HL-60 (cell line): ENCODE measurements around the gene TMED8.

Source experiments
- CTCF ChIP-seq: IDR thresholded peaks from one replicate; pipeline ENCODE4 v1.5.1; 2011; ENCODE audit warnings: low read length, control low read depth, inconsistent platforms; ENCODE audit not compliant: insufficient read depth
- GABPA ChIP-seq: IDR thresholded peaks from 2 replicates; pipeline ENCODE4 v1.6.1; 2012; ENCODE audit warnings: low read depth
- POLR2AphosphoS5 ChIP-seq: IDR thresholded peaks from 2 replicates; pipeline ENCODE4 v1.6.1; 2012; ENCODE audit warnings: low read depth
- SPI1 ChIP-seq: IDR thresholded peaks from 2 replicates; pipeline ENCODE4 v1.6.1; 2012; ENCODE audit warnings: low read depth, mild to moderate bottlenecking, borderline replicate concordance
- TF ChIP-seq, protein P1 (sequence below): IDR thresholded peaks from 2 replicates; pipeline ENCODE4 v1.6.1; 2012; ENCODE audit warnings: low read depth; ENCODE audit not compliant: insufficient replicate concordance

DNA sequence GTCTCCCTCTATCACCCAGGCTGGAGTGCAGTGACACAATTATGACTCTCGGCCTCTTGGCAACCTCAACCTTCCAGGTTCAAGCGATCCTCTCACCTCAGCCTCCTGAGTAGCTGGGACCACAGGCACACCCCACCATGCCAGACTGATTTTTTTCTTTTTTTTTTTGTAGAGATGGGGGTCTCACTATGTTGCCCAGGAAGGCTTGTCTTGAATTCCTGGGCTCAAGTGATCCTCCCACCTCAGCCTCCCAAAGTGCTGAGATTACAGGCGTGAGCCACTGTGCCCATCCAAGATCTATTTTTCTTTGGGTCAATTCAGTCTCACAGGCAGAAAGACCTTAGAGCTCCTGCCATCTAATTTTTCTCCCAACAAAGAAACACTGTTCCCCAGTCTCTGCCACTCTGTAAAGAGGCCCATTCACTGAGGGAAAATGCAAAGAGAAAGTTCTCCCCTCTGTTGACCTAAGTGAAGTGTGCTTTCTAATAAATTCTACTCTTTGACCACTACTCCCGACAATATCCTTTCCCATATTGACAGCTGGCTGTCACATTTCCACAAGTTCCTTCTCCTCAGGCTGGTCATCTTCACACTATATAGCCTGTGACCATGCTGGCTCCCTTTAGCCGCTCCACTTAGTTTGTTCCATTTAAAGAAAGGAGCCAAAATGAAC is 23.3 kb downstream of the TMED8 start:
- no peak for TF ChIP-seq CTCF
- TF ChIP-seq POLR2AphosphoS5, result no peak
- TF ChIP-seq, protein P1, sequence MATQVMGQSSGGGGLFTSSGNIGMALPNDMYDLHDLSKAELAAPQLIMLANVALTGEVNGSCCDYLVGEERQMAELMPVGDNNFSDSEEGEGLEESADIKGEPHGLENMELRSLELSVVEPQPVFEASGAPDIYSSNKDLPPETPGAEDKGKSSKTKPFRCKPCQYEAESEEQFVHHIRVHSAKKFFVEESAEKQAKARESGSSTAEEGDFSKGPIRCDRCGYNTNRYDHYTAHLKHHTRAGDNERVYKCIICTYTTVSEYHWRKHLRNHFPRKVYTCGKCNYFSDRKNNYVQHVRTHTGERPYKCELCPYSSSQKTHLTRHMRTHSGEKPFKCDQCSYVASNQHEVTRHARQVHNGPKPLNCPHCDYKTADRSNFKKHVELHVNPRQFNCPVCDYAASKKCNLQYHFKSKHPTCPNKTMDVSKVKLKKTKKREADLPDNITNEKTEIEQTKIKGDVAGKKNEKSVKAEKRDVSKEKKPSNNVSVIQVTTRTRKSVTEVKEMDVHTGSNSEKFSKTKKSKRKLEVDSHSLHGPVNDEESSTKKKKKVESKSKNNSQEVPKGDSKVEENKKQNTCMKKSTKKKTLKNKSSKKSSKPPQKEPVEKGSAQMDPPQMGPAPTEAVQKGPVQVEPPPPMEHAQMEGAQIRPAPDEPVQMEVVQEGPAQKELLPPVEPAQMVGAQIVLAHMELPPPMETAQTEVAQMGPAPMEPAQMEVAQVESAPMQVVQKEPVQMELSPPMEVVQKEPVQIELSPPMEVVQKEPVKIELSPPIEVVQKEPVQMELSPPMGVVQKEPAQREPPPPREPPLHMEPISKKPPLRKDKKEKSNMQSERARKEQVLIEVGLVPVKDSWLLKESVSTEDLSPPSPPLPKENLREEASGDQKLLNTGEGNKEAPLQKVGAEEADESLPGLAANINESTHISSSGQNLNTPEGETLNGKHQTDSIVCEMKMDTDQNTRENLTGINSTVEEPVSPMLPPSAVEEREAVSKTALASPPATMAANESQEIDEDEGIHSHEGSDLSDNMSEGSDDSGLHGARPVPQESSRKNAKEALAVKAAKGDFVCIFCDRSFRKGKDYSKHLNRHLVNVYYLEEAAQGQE, result no peak
- no peak for TF ChIP-seq GABPA
- no peak for TF ChIP-seq SPI1
